ENCODE data around the gene KAZN.

Gene KAZN

GRCh38 chr1:14982029-14982428 lies 383.5 kb downstream of the KAZN start:
- POLR2A ChIA-PET = no interaction called here
- H3K9me3 ChIP-seq (ENCODE audit: control insufficient read depth, insufficient read depth, low read depth, low read length) = no peaks in the 10 kb centered on the region
- no peak overlapping the region for H3K4me3 ChIP-seq (ENCODE audit: low read depth, low read length)
- no peak overlapping the region for H3K27ac ChIP-seq (ENCODE audit: extremely low read depth, low read depth, low read length)
- no peak for TF ChIP-seq MZF1 (tag by site-specific recombination; IDR thresholded peaks at IDR 0.05; ENCODE audit: borderline replicate concordance)
- TF ChIP-seq KLF1 (tag by site-specific recombination; IDR thresholded peaks at IDR 0.05) = no peak
- no peak for TF ChIP-seq SP2 (tag by site-specific recombination; IDR thresholded peaks at IDR 0.05)
- no peak for TF ChIP-seq ZBTB6 (tag by site-specific recombination; IDR thresholded peaks at IDR 0.05)
- no peak for TF ChIP-seq ZEB2 (tag by site-specific recombination; IDR thresholded peaks at IDR 0.05)
- TF ChIP-seq ZNF473 (tag by site-specific recombination; IDR thresholded peaks at IDR 0.05) = no peak
- no peak for TF ChIP-seq ZNF621 (tag by site-specific recombination; IDR thresholded peaks at IDR 0.05)
- TF ChIP-seq ZNF558 (tag by site-specific recombination; IDR thresholded peaks at IDR 0.05) = no peak
- no peak for TF ChIP-seq ZNF513 (tag by site-specific recombination; IDR thresholded peaks at IDR 0.05)
- TF ChIP-seq SETDB1 (IDR thresholded peaks at IDR 0.05; ENCODE audit: insufficient read length, low read length) = no peak
- no peak for TF ChIP-seq ZNF677 (tag by site-specific recombination; IDR thresholded peaks at IDR 0.05)
- TF ChIP-seq PRDM10 (tag by site-specific recombination; IDR thresholded peaks at IDR 0.05) = no peak
- no peak for TF ChIP-seq FEZF1 (tag by site-specific recombination; IDR thresholded peaks at IDR 0.05)
- TF ChIP-seq GLI4 (tag by site-specific recombination; IDR thresholded peaks at IDR 0.05) = no peak
- TF ChIP-seq ZNF548 (tag by site-specific recombination; IDR thresholded peaks at IDR 0.05) = no peak
- TF ChIP-seq ZNF704 (tag by site-specific recombination; IDR thresholded peaks at IDR 0.05) = no peak
- no peak for TF ChIP-seq ZNF202 (tag by site-specific recombination; IDR thresholded peaks at IDR 0.05; ENCODE audit: borderline replicate concordance)
- no peak for TF ChIP-seq ZNF530 (tag by site-specific recombination; IDR thresholded peaks at IDR 0.05; ENCODE audit: low read depth)
- no peaks in the 10 kb centered on the region for H3K4me1 ChIP-seq (ENCODE audit: control insufficient read depth, insufficient read depth, low read length)
- peaks cover 0 to 3% of the 10 kb centered on the region in 2 experiments; a peak in 1 of 3 replicates for H3K36me3 ChIP-seq (ENCODE audit: control insufficient read depth in 2 of 2, insufficient read depth in 1 of 2, low read length in 2 of 2)
- CTCF ChIA-PET = interaction anchor here (0.7 kb wide), 1 partner anchor 423 kb away, joined by 3 read pairs; no protein-coding TSS in a partner anchor

GRCh38 chr1:14983277-14983676 lies 384.8 kb downstream of the KAZN start:
- Histone ChIP-seq H3K4me3 (ENCODE audit: low read depth, low read length) (no peak overlapping the region), H3K4me1 (ENCODE audit: control insufficient read depth, insufficient read depth, low read length) (no peaks in the 10 kb centered on the region), H3K36me3 (ENCODE audit: control insufficient read depth in 2 of 2, insufficient read depth in 1 of 2, low read length in 2 of 2) (no peaks in the 10 kb centered on the region), H3K27ac (ENCODE audit: extremely low read depth, low read depth, low read length) (no peak overlapping the region), H3K9me3 (ENCODE audit: control insufficient read depth, insufficient read depth, low read depth, low read length) (no peaks in the 10 kb centered on the region)
- ChIA-PET CTCF (no interaction called here), POLR2A (no interaction called here)
- TF ChIP-seq ELK4 (IDR thresholded peaks at IDR 0.05; ENCODE audit: borderline replicate concordance, low read depth, low read length) (no peak), ZFP41 (tag by site-specific recombination; IDR thresholded peaks at IDR 0.05; ENCODE audit: borderline replicate concordance) (no peak), KLF8 (tag by site-specific recombination; IDR thresholded peaks at IDR 0.05) (no peak), ZNF639 (tag by site-specific recombination; IDR thresholded peaks at IDR 0.05) (no peak), ZNF629 (tag by site-specific recombination; IDR thresholded peaks at IDR 0.05) (no peak), SETDB1 (IDR thresholded peaks at IDR 0.05; ENCODE audit: insufficient read length, low read length) (no peak), ZNF830 (tag by site-specific recombination; IDR thresholded peaks at IDR 0.05; ENCODE audit: low read depth) (no peak), ZNF692 (tag by site-specific recombination; IDR thresholded peaks at IDR 0.05) (no peak)

Data from HEK293 (cell line).